Astrocyte of the spinal cord (primary cell): Measurements from ENCODE around the gene PGM3.

Experiments
- DNase-seq: peaks from one replicate; pipeline ENCODE4 v3.0.0; 2011; ENCODE audit warnings: low read depth, low spot score
- H3K4me3 ChIP-seq: 2 replicates; pipeline ENCODE4 v1.5.1; 2011; ENCODE audit warnings: low read depth, mild to moderate bottlenecking, low read length, moderate library complexity
- in situ Hi-C: cut with HindIII; loops from 2 replicates; pipeline ENCODE4 v1.10.0; 2017; ENCODE audit warnings: low sequenced_read_pairs
- TF ChIP-seq, protein P1 (sequence below): IDR thresholded peaks from 2 replicates; pipeline ENCODE4 v1.5.1; 2012; ENCODE audit warnings: low read depth, mild to moderate bottlenecking, low read length, inconsistent platforms

PGM3 gene

DNA sequence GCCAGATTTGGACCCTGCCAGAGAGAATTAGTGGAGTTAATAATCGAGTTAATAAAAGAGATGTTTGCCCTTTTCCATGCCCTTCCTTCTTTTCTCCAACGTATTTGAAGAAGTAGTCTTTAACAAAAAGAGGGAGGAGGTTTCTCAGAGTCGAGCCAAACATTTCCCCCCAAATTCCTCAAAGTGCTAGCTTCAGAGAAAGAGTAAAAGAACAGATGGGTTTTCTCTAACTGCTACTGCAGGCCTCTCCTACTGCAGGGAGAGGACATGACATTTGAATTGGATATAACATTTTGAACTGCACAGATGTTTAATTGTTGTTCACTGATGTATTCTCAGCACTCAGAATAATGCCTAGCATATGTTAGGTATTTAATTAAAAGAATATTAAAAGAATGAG, 25.6 kb upstream of the PGM3 start:
- in situ Hi-C loops, result no loop called here
- TF ChIP-seq, protein P1, sequence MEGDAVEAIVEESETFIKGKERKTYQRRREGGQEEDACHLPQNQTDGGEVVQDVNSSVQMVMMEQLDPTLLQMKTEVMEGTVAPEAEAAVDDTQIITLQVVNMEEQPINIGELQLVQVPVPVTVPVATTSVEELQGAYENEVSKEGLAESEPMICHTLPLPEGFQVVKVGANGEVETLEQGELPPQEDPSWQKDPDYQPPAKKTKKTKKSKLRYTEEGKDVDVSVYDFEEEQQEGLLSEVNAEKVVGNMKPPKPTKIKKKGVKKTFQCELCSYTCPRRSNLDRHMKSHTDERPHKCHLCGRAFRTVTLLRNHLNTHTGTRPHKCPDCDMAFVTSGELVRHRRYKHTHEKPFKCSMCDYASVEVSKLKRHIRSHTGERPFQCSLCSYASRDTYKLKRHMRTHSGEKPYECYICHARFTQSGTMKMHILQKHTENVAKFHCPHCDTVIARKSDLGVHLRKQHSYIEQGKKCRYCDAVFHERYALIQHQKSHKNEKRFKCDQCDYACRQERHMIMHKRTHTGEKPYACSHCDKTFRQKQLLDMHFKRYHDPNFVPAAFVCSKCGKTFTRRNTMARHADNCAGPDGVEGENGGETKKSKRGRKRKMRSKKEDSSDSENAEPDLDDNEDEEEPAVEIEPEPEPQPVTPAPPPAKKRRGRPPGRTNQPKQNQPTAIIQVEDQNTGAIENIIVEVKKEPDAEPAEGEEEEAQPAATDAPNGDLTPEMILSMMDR, result no peak
- no peak for DNase-seq

DNA sequence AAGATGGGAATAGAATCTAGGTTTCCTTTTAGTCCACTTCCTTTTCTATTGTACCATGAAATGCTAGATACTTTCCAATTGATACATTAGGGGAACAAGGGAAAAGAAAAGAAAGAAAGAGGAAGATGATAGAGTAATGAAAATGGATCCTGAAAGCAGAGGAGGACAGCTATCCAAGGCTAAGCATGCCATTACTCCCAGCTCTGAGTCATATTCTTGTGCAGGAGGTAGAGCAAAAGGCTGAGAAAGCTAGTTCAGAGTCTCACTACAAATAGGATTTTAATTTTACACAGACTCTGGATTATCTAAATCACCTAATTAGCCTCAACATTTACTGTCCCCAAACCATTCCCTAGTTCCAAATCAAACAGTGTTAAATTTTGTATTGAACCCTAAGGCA, 23.7 kb upstream of the PGM3 start:
- DNase-seq, result no peak
- in situ Hi-C loops, result no loop called here

More for the DNA sequence above, 25.6 kb upstream of the PGM3 start:
- no peak overlapping the region for H3K4me3 ChIP-seq

DNA sequence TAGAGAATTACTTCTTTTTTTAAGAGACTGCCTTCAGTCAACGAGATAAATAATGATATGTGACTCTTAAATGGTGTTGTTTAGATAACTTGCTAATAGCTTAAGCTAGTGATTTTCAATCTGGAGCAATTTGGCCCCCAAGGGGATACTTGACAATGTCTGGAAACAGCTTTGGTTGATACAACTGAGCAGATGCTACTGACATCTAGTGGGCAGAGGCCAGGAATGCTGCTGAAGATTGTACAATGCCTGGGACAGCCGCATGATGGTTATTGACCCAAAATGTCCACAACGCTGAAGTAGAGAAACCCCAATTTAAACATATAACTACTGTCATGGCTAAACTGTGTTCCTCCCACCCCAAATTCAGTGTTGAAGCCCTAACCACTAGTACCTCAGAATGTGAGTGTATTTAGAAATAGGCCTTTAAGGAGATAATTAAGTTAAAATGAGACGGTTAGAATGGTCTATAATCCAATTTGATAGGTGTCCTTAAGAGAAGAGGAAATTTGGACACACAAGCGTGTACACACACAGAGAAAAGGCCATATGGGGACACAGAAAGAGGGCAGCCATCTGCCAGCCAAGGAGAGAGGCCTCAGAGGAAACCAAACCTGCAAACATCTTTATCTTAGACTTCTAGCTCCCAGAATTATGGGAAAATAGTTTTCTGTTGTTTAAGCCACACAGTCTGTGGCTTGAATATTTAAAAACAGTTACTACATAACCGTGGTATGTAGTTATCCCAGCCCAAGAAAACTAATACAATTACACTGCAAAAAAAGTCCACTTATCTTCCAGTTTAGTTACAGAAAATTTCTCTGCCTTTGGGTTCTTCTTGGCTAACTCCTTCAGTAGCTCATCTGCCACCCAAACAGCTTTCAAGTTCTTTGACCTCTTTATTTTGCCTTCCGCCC, 22.3 kb upstream of the PGM3 start:
- TF ChIP-seq, protein P1, result peak; percentile 90
- in situ Hi-C loops, result no loop called here
- no peak overlapping the region for H3K4me3 ChIP-seq
- DNase-seq, result peak; percentile 74

More for the DNA sequence above, 23.7 kb upstream of the PGM3 start:
- no peak overlapping the region for H3K4me3 ChIP-seq
- TF ChIP-seq, protein P1, result no peak

DNA sequence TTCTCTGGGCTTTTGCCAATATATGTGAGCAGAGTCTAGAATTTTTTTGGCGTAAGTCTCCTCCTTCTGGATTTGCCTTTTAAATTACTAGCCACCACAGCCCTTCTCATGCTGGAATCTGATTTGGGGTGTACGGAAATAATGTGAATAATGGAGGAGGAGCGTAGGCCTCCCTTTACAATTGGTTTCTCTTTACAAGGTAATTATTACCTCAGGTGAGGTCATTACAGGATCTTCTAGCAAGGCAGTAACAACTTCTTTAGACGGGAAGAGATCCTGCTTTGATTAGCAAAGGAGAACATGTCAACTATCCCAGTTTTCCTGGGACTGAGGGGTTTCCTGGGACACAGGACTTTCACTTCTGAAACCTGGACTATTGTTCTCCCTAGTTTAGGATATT, 9.0 kb upstream of the PGM3 start:
- H3K4me3 ChIP-seq, result no peak overlapping the region
- no peak for DNase-seq
- in situ Hi-C loops, result no loop called here
- TF ChIP-seq, protein P1, result no peak

DNA sequence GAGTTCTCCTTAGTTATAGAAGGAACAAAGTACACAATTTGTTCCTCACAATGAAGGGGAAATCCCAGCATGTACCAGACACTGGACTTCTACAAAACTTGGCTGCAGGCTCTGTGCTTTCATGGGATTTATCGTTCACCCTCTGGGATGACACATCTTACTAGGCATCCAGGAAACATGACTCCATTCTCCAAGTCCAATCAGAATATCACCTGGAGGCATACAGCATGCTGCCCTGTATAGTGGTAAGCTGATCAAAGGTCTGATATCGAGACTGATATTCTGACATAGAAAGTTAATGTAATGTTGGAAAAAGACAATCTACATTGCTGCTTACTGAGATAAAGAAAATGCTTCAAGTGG, 6.8 kb upstream of the PGM3 start:
- no peak overlapping the region for H3K4me3 ChIP-seq
- in situ Hi-C loops, result no loop called here
- TF ChIP-seq, protein P1, result no peak
- peak; percentile 78 for DNase-seq

DNA sequence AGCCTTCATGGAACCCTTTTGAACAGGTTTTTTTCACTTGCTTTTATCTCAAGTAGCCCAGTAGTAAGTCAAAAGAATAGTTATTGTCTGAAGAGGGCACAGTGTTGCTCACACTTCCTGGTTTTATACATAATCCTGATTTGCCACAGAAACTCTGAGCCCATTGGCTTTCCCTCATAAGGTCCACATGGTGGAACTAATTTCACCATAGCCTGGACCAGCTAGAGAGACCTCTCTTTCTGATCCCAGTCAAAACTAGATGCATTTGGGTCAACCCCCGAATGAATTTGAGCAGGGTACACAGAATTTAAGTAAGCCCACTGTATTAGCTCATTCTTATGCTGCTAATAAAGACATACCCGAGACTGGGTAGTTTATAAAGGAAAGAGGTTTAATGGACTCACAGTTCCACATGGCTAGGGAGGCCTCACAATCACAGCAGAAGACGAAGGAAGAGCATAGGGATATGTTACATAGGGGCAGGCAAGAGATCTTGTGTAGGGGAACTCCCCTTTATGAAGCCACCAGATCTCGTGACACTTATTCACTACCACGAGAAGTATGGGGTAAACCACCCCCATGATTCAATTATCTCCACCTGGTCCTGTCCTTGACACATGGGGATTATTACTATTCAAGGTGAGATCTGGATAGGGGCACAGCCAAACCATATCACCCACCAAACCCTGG, 6.3 kb upstream of the PGM3 start:
- DNase-seq, result no peak
- no peak overlapping the region for H3K4me3 ChIP-seq
- in situ Hi-C loops, result no loop called here
- TF ChIP-seq, protein P1, result no peak
